Fibroblast of skin of abdomen (primary cell): ENCODE measurements around the gene WDR26. TPM values are rescaled to one million over a fixed set of nuclear protein-coding genes. Genes with fewer than 3 reads are reported as not detected.
"Not testable (repeated sequence)": the region's sequence is repeated elsewhere in the genome, so short reads cannot be mapped to it uniquely, and the experiment has no call there.

Experiments
- DNase-seq: peaks from one replicate; pipeline ENCODE4 v3.0.0-alpha.2; 2013
- polyA plus RNA-seq, 2 experiments: library from polyadenylated mRNA; unstranded; fragments of 120-200 nt; gene quantifications; one replicate each; pipeline ENCODE4 v1.2.1, GENCODE V29; 2013; ENCODE audit not compliant: insufficient read length in 2 of 2

Gene WDR26
- polyA plus RNA-seq (2013, experiment 1 of 2; ENCODE audit: insufficient read length), result 64.0 TPM
- 60.3 TPM for polyA plus RNA-seq (2013, experiment 2 of 2; ENCODE audit: insufficient read length)

GRCh38 chr1:224434691-224435317, at the start of gene WDR26:
Gene WDR26, minus strand, starts transcription at chr1:224434797.
- peak; percentile 85 for DNase-seq

- not testable (repeated sequence) for DNase-seq
These were observed 48.6 kb upstream of the WDR26 start for GRCh38 chr1:224483206-224483605.

- DNase-seq, result no peak
These were observed 48.0 kb upstream of the WDR26 start for GRCh38 chr1:224482619-224483018.

GRCh38 chr1:224481601-224482000, 47.0 kb upstream of the WDR26 start:
- no peak for DNase-seq

- DNase-seq, result not testable (repeated sequence)
These were observed 46.4 kb upstream of the WDR26 start for GRCh38 chr1:224480888-224481459.

GRCh38 chr1:224480200-224480599, 45.6 kb upstream of the WDR26 start:
- not testable (repeated sequence) for DNase-seq

- no peak for DNase-seq
These were observed 38.2 kb upstream of the WDR26 start for GRCh38 chr1:224472806-224473205.

- no peak for DNase-seq
These were observed 31.6 kb upstream of the WDR26 start for GRCh38 chr1:224466154-224466553.

GRCh38 chr1:224459966-224460365, 25.4 kb upstream of the WDR26 start:
- DNase-seq, result no peak

- DNase-seq, result no peak
These were observed 24.4 kb upstream of the WDR26 start for GRCh38 chr1:224458996-224459395.

GRCh38 chr1:224458296-224458695, 23.7 kb upstream of the WDR26 start:
- no peak for DNase-seq

- no peak for DNase-seq
These were observed 23.2 kb upstream of the WDR26 start for GRCh38 chr1:224457782-224458144.

- no peak for DNase-seq
These were observed 22.0 kb upstream of the WDR26 start for GRCh38 chr1:224456637-224456953.

GRCh38 chr1:224454402-224455055, 19.9 kb upstream of the WDR26 start:
- DNase-seq, result no peak

- DNase-seq, result no peak
These were observed 16.2 kb upstream of the WDR26 start for GRCh38 chr1:224450561-224451350.

- DNase-seq, result no peak
These were observed 15.6 kb upstream of the WDR26 start for GRCh38 chr1:224450159-224450558.

- no peak for DNase-seq
These were observed 13.9 kb upstream of the WDR26 start for GRCh38 chr1:224448453-224449017.

- DNase-seq, result no peak
These were observed 13.4 kb upstream of the WDR26 start for GRCh38 chr1:224447971-224448370.

GRCh38 chr1:224447251-224447650, 12.7 kb upstream of the WDR26 start:
- peak; percentile 48 for DNase-seq

GRCh38 chr1:224438989-224439388, 4.4 kb upstream of the WDR26 start:
- DNase-seq, result no peak

- DNase-seq, result no peak
These were observed 1.4 kb upstream of the WDR26 start for GRCh38 chr1:224435999-224436398.

- peak; percentile 77 for DNase-seq
These were observed 744 bp upstream of the WDR26 start for GRCh38 chr1:224435318-224435763.
